ENCODE results near the gene MAGEB1.

DNA sequence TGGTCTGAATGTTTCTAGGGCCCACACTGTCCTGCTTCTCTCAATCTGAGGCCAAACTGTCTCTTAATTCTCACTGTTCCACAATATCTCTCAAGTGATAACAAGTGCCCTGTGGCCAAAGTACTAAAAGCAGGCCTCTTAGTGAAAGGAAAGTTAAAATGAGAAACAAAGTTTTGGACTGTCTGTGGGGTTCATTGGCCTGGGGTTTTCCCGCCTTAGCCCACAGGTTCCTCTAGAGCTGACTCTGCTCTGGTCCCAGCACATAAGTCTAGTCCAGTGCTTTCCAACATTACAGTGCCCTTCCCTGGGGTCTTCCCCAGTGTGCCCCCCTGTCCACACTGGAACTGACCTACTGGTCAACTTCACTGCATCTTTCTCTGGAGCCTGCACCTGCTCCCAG, 6.3 kb downstream of the MAGEB1 start:
- TF ChIP-seq SUZ12 (IDR thresholded peaks at IDR 0.05), result no peak
- no peak for TF ChIP-seq LEF1 (IDR thresholded peaks at IDR 0.05; ENCODE audit: borderline replicate concordance)
- TF ChIP-seq BHLHE40 (IDR thresholded peaks at IDR 0.05; ENCODE audit: borderline replicate concordance), result no peak
- no peak for TF ChIP-seq FOXA1 (IDR thresholded peaks at IDR 0.05)
- TF ChIP-seq SP1 (IDR thresholded peaks at IDR 0.05), result no peak
- no peak for TF ChIP-seq NFRKB (IDR thresholded peaks at IDR 0.05)
- no peak for TF ChIP-seq L3MBTL2 (conservative IDR thresholded peaks at IDR 0.05)
- no peak for TF ChIP-seq FOXM1 (IDR thresholded peaks at IDR 0.05; ENCODE audit: borderline replicate concordance)
- TF ChIP-seq HDGF (IDR thresholded peaks at IDR 0.05; ENCODE audit: borderline replicate concordance), result no peak
- no peak for TF ChIP-seq ZNF384 (IDR thresholded peaks at IDR 0.05)

All from HEK293T (cell line).